Hypothalamus (tissue), 51 donors: Measurements from ENCODE around the gene HSFY2.
"Not testable (repeated sequence)": the region's sequence is repeated elsewhere in the genome, so short reads cannot be mapped to it uniquely, and the experiment has no call there.

Experiments
- DNase-seq, 51 donors: peaks; one replicate each; lab custom pipeline; 2025; lab: John Stamatoyannopoulos, UW

HSFY2 gene, protein sequence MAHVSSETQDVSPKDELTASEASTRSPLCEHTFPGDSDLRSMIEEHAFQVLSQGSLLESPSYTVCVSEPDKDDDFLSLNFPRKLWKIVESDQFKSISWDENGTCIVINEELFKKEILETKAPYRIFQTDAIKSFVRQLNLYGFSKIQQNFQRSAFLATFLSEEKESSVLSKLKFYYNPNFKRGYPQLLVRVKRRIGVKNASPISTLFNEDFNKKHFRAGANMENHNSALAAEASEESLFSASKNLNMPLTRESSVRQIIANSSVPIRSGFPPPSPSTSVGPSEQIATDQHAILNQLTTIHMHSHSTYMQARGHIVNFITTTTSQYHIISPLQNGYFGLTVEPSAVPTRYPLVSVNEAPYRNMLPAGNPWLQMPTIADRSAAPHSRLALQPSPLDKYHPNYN

DNA sequence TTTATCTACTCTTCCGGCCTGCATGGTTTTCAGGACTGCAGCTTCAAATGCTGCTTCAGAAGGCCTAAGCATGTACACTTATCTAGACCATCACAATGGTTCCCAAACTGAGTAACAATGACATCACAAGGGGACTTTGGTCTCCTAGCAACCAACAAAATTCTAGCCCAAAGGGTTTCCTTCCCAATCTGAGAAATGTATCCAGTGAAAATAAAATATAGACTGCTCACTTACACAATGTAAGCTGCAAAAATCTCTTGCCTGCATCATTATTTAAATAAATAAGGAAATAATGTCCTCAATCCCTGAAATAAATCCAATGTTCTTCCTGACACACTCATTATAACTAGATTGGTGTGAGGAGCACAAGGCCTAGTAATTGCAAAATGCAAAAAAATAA lies at the start of gene HSFY2:
TSS of gene HSFY2 (minus strand) at position 101 of the 400 bp plus-strand sequence. CDS start 117 bp downstream, outside the sequence.
- not testable (repeated sequence) for DNase-seq

DNA sequence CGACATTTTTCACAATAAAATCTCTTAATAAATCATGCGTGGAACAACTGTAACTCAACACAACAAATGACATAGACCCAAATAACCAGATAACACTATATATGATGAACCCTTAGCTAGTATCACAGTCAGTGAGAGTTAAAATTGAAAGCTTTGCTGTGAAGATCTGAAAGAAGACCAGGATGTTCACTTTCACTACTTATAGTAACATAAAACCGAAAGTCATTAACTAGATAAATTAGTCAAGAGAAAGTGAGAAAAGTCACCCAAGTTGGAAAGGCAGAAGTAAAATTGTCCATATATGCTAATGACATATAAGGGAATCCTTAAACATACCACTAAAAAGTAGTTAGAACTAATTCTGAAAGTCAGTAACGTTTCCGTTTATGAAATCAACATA lies 42.2 kb upstream of the HSFY2 start:
- not testable (repeated sequence) for DNase-seq

GRCh38 chrY:18788757-18789406 lies 15.3 kb upstream of the HSFY2 start:
- DNase-seq, result not testable (repeated sequence)

DNA sequence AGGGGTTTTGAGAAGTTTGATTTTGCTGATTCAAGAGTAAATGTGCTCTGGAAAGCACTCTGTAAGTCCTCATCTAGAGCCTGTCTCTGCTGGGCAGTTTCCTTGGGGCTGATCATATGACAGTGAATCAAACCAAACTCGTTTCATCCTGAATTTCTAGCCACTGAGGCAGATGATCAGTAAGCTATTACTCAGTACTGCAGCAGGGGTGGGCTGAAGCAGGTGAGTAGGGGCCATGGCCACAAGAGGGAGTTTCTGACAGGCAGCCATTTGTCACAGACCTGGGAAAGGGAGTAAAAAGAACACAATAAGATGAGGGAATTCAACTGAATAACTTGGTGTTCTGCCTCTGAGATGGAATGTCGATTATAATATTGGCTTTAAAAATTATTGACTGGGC lies 19.5 kb downstream of the HSFY2 start:
- DNase-seq, result not testable (repeated sequence)

DNA sequence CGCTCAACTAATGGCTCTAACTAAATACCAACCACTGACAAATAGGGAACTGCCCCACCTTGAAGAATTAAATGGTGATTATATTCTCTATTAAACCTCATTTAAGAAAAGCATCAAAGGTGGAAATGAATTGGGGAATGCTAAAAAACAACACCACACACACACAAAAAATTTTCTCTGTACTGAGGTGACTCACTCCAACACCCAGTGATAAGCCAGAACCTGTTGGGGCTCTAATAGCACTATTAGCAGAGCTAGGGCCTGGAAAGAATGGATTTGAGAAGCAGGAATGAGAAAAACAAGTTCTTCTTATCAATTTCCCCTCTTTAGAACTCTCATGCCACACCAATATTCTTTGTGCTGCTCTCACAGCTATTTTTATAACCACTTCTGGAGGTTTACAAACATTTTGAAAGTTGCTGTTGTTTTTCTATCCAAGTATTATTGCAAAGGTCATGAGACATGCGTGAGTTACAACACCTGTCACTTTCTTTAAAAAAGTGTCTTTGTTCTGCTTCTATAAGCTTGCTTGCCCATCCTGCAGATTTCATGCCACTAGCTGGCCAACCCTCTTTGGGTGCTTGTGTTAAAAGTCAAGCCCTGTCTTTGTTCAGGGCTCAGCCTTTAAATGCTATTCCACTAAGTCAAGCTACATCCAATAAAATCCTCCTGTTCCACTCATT lies 20.3 kb downstream of the HSFY2 start:
- DNase-seq, result not testable (repeated sequence)

DNA sequence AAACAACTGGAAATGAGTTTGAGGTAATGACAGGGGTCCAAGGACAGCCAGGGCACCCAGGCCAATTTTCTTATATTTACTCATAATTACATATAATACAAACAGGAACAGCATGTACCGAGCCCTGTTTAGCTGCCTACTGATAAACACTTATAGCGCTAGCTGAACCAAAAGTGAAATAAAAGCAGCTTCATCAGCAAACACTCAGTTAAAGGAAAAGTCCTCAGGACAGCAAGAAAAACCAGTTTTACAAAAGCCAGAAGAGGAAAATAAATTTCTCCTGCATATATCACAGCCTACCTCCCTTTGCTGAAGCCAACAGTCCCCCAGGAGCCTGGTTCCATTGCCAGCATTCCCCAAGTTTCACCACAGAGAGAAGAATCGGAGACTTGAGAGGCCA lies 49.8 kb downstream of the HSFY2 start:
- not testable (repeated sequence) for DNase-seq
